HepG2 (cell line): Measurements from ENCODE around the gene PCSK6. TPM values are rescaled to one million over a fixed set of nuclear protein-coding genes. Genes with fewer than 3 reads are reported as not detected.
A peak's percentile ranks its signal among the peaks of the same experiment; 100 is the strongest.

Source experiments
- ATF1 ChIP-seq: IDR thresholded peaks from 2 replicates; pipeline ENCODE4 v1.6.1; 2016; ENCODE audit warnings: mild to moderate bottlenecking, control low read depth
- DPF2 ChIP-seq: sonication (generic); formaldehyde crosslinking; IDR thresholded peaks from 2 replicates; pipeline ENCODE4 v1.4.0; 2020; ENCODE audit warnings: mild to moderate bottlenecking, low read depth, missing genetic modification reagents, borderline replicate concordance
- FOXA1 ChIP-seq, 2 experiments: fragments of 450-650 bp in 1 of 2; sonication (generic) in 1 of 2; formaldehyde crosslinking in 1 of 2; IDR thresholded peaks; 2 replicates each; pipeline versions ENCODE4 v1.4.0 to v1.6.1; 2016 to 2020; ENCODE audit warnings: missing genetic modification reagents in 1 of 2
- FOXK1 ChIP-seq: sonication (generic); formaldehyde crosslinking; IDR thresholded peaks from 2 replicates; pipeline ENCODE4 v1.4.0; 2020; ENCODE audit warnings: low read depth, missing genetic modification reagents, borderline replicate concordance
- KLF16 ChIP-seq, 2 experiments: sonication (generic) in 1 of 2; formaldehyde crosslinking in 1 of 2; IDR thresholded peaks; 2 replicates each; pipeline versions ENCODE4 v1.6.1 to v1.8.0; 2016 to 2023; ENCODE audit warnings: missing genetic modification reagents in 2 of 2, missing compliant biosample characterization in 1 of 2
- MLLT10 ChIP-seq: sonication (generic); formaldehyde crosslinking; IDR thresholded peaks from 2 replicates; pipeline ENCODE4 v1.4.0; 2020; ENCODE audit warnings: missing genetic modification reagents
- NCOA2 ChIP-seq: sonication (generic); formaldehyde crosslinking; IDR thresholded peaks from 2 replicates; pipeline ENCODE4 v1.8.0; 2022; ENCODE audit warnings: inconsistent platforms
- NR2C2 ChIP-seq: sonication (generic); formaldehyde crosslinking; IDR thresholded peaks from 2 replicates; pipeline ENCODE4 v1.4.0; 2020; ENCODE audit warnings: missing genetic modification reagents, mild to moderate bottlenecking, moderate library complexity, borderline replicate concordance
- NR2F1 ChIP-seq, 2 experiments: fragments of 450-650 bp in 1 of 2; formaldehyde crosslinking in 1 of 2; IDR thresholded peaks; 2 replicates each; pipeline versions ENCODE4 v1.5.0 to v1.6.1; 2016 to 2020; ENCODE audit warnings: mild to moderate bottlenecking in 1 of 2, missing compliant biosample characterization in 1 of 2, missing genetic modification reagents in 1 of 2, moderate library complexity in 1 of 2
- NR3C1 ChIP-seq: sonication (generic); formaldehyde crosslinking; IDR thresholded peaks from 2 replicates; pipeline ENCODE4 v1.4.0; 2020; ENCODE audit warnings: missing genetic modification reagents
- SAP130 ChIP-seq: IDR thresholded peaks from 2 replicates; pipeline ENCODE4 v1.6.1; 2016; ENCODE audit warnings: low read depth
- ZFP36L1 ChIP-seq: sonication (generic); formaldehyde crosslinking; IDR thresholded peaks from 2 replicates; pipeline ENCODE4 v1.8.0; 2022; ENCODE audit warnings: mild to moderate bottlenecking, missing genetic modification reagents, moderate library complexity
- ZFX ChIP-seq: sonication (generic); formaldehyde crosslinking; IDR thresholded peaks from 2 replicates; pipeline ENCODE4 v1.4.0; 2020; ENCODE audit warnings: mild to moderate bottlenecking, low read depth, missing genetic modification reagents, moderate library complexity
- ZFY ChIP-seq: sonication (generic); formaldehyde crosslinking; IDR thresholded peaks from 2 replicates; pipeline ENCODE4 v1.4.0; 2020; ENCODE audit warnings: missing genetic modification reagents
- ZNF530 ChIP-seq: sonication (generic); formaldehyde crosslinking; IDR thresholded peaks from 2 replicates; pipeline ENCODE4 v1.5.0; 2020; ENCODE audit warnings: low read depth, mild to moderate bottlenecking, missing genetic modification reagents
- ZNF660 ChIP-seq: sonication (generic); formaldehyde crosslinking; IDR thresholded peaks from 2 replicates; pipeline ENCODE4 v1.5.1; 2020; ENCODE audit warnings: mild to moderate bottlenecking, low read depth, missing genetic modification reagents, borderline replicate concordance
- polyA plus RNA-seq, 8 experiments: library from polyadenylated mRNA; depleted of rRNA in 3 of 8; stranded (reverse) in 7 of 8; unstranded in 1 of 8; fragments of >200 nt; fragmentation: Illumina TruSeq in 4 of 8; extraction: Trizol in 4 of 8; gene quantifications; 2 replicates each; pipeline versions ENCODE4 v1.2.1 to v1.2.3, GENCODE V29; 2011 to 2016; ENCODE audit warnings: low read depth in 4 of 8, missing spikeins in 1 of 8, mixed read lengths in 1 of 8; ENCODE audit not compliant: insufficient read depth in 1 of 8
- total RNA-seq, 5 experiments: library from RNA; depleted of rRNA; stranded (reverse); fragments of >200 nt; fragmentation: Illumina TruSeq; extraction: Trizol; gene quantifications; 2 replicates each; pipeline ENCODE4 v1.2.3, GENCODE V29; 2016; ENCODE audit warnings: low read depth in 1 of 5
- TF ChIP-seq, protein P1 (sequence below): sonication (generic); formaldehyde crosslinking; IDR thresholded peaks from 2 replicates; pipeline ENCODE4 v1.5.0; 2020; ENCODE audit warnings: mild to moderate bottlenecking, missing genetic modification reagents
- TF ChIP-seq, protein P2 (sequence below): sonication (generic); formaldehyde crosslinking; IDR thresholded peaks from 2 replicates; pipeline ENCODE4 v1.8.1; 2023; ENCODE audit warnings: mild to moderate bottlenecking, inconsistent platforms, moderate library complexity, missing genetic modification reagents, borderline replicate concordance
- TF ChIP-seq, protein P3 (sequence below): conservative IDR thresholded peaks from 2 replicates; pipeline ENCODE4 v1.6.1; 2018; ENCODE audit warnings: missing genetic modification reagents
- TF ChIP-seq, protein P4 (sequence below): fragments of 450-650 bp; IDR thresholded peaks from 2 replicates; pipeline ENCODE4 v1.6.1; 2016
- TF ChIP-seq, protein P5 (sequence below): sonication (generic); formaldehyde crosslinking; IDR thresholded peaks from 2 replicates; pipeline ENCODE4 v1.8.0; 2022; ENCODE audit warnings: mild to moderate bottlenecking, missing genetic modification reagents, borderline replicate concordance

PCSK6 gene
- total and polyA plus RNA-seq, 2 of the 13 experiments (the other 11 are each of a cell fraction or from before 2014, with no cell fraction given): 56.5 to 155 TPM

DNA sequence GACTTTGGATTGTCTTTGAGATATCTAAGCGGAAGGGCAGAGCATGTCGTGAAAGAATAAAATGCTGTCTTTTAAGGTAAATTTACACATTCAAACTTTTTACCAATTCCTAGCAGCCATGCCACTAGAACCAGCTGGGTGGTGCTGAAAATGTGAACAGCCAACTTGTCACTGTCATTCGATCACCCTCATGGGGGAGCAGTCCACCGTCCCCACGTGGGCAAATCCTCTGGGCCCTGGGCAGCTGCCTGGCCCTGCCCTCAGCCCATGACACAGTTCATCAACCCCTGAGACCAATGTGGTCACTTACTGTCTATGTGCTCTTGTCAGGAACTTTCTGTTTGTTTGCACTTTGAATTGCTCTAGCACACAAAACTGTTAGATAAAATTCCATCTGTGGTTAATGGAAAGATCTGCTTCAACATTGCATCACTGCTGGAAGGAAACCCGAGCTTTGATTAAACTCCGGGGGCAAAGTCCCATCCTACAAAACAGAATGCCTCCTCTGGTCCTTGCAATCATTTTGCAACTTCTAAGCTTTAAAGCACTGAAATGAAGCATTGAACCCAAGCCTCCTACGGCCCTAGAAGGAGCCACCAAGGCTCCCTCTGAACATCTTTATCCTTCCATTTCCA is 50.1 kb downstream of the PCSK6 start (continued):
- TF ChIP-seq, protein P1, sequence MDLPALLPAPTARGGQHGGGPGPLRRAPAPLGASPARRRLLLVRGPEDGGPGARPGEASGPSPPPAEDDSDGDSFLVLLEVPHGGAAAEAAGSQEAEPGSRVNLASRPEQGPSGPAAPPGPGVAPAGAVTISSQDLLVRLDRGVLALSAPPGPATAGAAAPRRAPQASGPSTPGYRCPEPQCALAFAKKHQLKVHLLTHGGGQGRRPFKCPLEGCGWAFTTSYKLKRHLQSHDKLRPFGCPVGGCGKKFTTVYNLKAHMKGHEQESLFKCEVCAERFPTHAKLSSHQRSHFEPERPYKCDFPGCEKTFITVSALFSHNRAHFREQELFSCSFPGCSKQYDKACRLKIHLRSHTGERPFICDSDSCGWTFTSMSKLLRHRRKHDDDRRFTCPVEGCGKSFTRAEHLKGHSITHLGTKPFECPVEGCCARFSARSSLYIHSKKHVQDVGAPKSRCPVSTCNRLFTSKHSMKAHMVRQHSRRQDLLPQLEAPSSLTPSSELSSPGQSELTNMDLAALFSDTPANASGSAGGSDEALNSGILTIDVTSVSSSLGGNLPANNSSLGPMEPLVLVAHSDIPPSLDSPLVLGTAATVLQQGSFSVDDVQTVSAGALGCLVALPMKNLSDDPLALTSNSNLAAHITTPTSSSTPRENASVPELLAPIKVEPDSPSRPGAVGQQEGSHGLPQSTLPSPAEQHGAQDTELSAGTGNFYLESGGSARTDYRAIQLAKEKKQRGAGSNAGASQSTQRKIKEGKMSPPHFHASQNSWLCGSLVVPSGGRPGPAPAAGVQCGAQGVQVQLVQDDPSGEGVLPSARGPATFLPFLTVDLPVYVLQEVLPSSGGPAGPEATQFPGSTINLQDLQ (CRISPR knock-in tag): no peak
- TF ChIP-seq ZNF530 (no peak), NCOA2 (CRISPR knock-in tag) (peak; percentile 99), ATF1 (peak; percentile 71; the same call in 1 of the 2 replicates), FOXK1 (peak; percentile 90), NR3C1 (CRISPR knock-in tag) (no peak), ZFY (CRISPR knock-in tag) (peak; percentile 73), ZNF660 (CRISPR knock-in tag) (no peak), NR2C2 (CRISPR knock-in tag) (peak; percentile 78), FOXA1 (IDR thresholded peaks at IDR 0.05) (no peak), FOXA1 (CRISPR knock-in tag; IDR thresholded peaks at IDR 0.05) (peak; percentile 91), SAP130 (CRISPR knock-in tag) (peak; percentile 98), MLLT10 (CRISPR knock-in tag) (no peak), DPF2 (CRISPR knock-in tag) (peak; percentile 93), KLF16 (CRISPR knock-in tag; IDR thresholded peaks at IDR 0.05) (peak in 1 of 2 experiments; percentile 94; a peak in 2 of 4 replicates), ZFX (peak; percentile 71), ZFP36L1 (CRISPR knock-in tag) (peak; percentile 76; the same call in 1 of the 2 replicates), NR2F1 (CRISPR knock-in tag; IDR thresholded peaks at IDR 0.05) (peak; percentile 63 to 79; a peak in 3 of 4 replicates)
- TF ChIP-seq, protein P2, sequence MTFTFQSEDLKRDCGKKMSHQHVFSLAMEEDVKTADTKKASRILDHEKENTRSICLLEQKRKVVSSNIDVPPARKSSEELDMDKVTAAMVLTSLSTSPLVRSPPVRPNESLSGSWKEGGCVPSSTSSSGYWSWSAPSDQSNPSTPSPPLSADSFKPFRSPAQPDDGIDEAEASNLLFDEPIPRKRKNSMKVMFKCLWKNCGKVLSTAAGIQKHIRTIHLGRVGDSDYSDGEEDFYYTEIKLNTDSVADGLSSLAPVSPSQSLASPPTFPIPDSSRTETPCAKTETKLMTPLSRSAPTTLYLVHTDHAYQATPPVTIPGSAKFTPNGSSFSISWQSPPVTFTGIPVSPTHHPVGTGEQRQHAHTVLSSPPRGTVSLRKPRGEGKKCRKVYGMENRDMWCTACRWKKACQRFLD: no peak
- TF ChIP-seq, protein P3, sequence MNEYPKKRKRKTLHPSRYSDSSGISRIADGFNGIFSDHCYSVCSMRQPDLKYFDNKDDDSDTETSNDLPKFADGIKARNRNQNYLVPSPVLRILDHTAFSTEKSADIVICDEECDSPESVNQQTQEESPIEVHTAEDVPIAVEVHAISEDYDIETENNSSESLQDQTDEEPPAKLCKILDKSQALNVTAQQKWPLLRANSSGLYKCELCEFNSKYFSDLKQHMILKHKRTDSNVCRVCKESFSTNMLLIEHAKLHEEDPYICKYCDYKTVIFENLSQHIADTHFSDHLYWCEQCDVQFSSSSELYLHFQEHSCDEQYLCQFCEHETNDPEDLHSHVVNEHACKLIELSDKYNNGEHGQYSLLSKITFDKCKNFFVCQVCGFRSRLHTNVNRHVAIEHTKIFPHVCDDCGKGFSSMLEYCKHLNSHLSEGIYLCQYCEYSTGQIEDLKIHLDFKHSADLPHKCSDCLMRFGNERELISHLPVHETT (CRISPR knock-in tag): no peak
- TF ChIP-seq, protein P4, sequence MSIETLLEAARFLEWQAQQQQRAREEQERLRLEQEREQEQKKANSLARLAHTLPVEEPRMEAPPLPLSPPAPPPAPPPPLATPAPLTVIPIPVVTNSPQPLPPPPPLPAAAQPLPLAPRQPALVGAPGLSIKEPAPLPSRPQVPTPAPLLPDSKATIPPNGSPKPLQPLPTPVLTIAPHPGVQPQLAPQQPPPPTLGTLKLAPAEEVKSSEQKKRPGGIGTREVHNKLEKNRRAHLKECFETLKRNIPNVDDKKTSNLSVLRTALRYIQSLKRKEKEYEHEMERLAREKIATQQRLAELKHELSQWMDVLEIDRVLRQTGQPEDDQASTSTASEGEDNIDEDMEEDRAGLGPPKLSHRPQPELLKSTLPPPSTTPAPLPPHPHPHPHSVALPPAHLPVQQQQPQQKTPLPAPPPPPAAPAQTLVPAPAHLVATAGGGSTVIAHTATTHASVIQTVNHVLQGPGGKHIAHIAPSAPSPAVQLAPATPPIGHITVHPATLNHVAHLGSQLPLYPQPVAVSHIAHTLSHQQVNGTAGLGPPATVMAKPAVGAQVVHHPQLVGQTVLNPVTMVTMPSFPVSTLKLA: peak; percentile 91
- TF ChIP-seq, protein P5, sequence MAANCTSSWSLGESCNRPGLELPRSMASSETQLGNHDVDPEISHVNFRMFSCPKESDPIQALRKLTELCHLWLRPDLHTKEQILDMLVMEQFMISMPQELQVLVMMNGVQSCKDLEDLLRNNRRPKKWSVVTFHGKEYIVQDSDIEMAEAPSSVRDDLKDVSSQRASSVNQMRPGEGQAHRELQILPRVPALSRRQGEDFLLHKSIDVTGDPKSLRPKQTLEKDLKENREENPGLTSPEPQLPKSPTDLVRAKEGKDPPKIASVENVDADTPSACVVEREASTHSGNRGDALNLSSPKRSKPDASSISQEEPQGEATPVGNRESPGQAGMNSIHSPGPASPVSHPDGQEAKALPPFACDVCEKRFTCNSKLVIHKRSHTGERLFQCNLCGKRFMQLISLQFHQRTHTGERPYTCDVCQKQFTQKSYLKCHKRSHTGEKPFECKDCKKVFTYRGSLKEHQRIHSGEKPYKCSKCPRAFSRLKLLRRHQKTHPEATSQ (CRISPR knock-in tag): peak; percentile 80; the same call in 1 of the 2 replicates
